22Rv1 (cell line): Measurements from ENCODE around the gene ENDOV.

Source experiments
- ZFX ChIP-seq: fragments of 450-650 bp; IDR thresholded peaks from 2 replicates; pipeline ENCODE4 v1.6.1; 2017; ENCODE audit warnings: antibody characterized with exemption, borderline replicate concordance
- TF ChIP-seq, protein P1 (sequence below): fragments of 450-650 bp; IDR thresholded peaks from 2 replicates; pipeline ENCODE4 v1.5.1; 2017; ENCODE audit warnings: mild to moderate bottlenecking

DNA sequence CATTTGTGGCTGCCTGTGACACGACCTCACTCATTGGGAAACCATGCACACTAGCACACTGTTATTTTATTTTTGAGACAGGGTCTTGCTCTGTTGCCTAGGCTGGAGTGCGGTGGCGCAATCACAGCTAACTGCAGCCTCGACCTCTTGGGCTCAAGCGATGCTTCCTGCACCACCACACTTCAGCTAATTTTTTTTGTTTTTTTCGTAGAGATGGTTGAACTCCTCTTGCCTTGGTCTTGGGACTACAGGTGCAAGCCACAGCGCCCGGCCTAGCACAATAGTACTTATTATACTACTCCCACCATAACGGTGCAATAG is 64.2 kb downstream of the ENDOV start:
- TF ChIP-seq, protein P1, sequence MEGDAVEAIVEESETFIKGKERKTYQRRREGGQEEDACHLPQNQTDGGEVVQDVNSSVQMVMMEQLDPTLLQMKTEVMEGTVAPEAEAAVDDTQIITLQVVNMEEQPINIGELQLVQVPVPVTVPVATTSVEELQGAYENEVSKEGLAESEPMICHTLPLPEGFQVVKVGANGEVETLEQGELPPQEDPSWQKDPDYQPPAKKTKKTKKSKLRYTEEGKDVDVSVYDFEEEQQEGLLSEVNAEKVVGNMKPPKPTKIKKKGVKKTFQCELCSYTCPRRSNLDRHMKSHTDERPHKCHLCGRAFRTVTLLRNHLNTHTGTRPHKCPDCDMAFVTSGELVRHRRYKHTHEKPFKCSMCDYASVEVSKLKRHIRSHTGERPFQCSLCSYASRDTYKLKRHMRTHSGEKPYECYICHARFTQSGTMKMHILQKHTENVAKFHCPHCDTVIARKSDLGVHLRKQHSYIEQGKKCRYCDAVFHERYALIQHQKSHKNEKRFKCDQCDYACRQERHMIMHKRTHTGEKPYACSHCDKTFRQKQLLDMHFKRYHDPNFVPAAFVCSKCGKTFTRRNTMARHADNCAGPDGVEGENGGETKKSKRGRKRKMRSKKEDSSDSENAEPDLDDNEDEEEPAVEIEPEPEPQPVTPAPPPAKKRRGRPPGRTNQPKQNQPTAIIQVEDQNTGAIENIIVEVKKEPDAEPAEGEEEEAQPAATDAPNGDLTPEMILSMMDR, result no peak
- no peak for TF ChIP-seq ZFX
